OCI-LY3 (cell line): ENCODE data around the gene GOLGA2.

Experiments
- CTCF ChIP-seq: fragments of 200-600, 300-600 bp; sonication (generic); IDR thresholded peaks from 2 replicates; pipeline ENCODE4 v1.5.1; 2014; ENCODE audit warnings: antibody characterized with exemption, low read length, low read depth
- EZH2phosphoT487 ChIP-seq: fragments of 200-600 bp; shearing (Covaris generic); IDR thresholded peaks from 2 replicates; pipeline ENCODE4 v1.6.1; 2018; ENCODE audit warnings: antibody characterized with exemption, mixed run types, low read depth

GRCh38 chr9:128298535-128299482 is 23.0 kb upstream of the GOLGA2 start:
- TF ChIP-seq CTCF (no peak), EZH2phosphoT487 (no peak)
